Body of pancreas (tissue), 4 donors: Measurements from ENCODE around the gene RUNDC1.

Experiments
- CTCF ChIP-seq, 7 experiments: fragments of 450-650 bp in 4 of 7; fragments of 200-600 bp in 3 of 7; sonication (generic) in 3 of 7; IDR thresholded peaks; one replicate each; pipeline ENCODE4 v1.5.1; 2016 to 2019; ENCODE audit warnings: antibody characterized with exemption in 7 of 7
- POLR2A ChIP-seq, 3 donors: fragments of 450-650 bp; IDR thresholded peaks; one replicate each; pipeline ENCODE4 v1.6.1; 2016; ENCODE audit warnings: antibody characterized with exemption in 3 of 3, mild to moderate bottlenecking in 2 of 3

- no peak for TF ChIP-seq POLR2A (IDR thresholded peaks at IDR 0.05)
- TF ChIP-seq CTCF (IDR thresholded peaks at IDR 0.05): no peak
Measured at GRCh38 chr17:42967925-42968324, 12.4 kb upstream of the RUNDC1 start.
